H9 (cell line): ENCODE results near the gene CCSER1. TPM values are rescaled to one million over a fixed set of nuclear protein-coding genes. Genes with fewer than 3 reads are reported as not detected.

Source experiments
- DNase-seq: peaks from one replicate; pipeline ENCODE4 v3.0.0-alpha.2; 2017
- H2AFZ ChIP-seq: one replicate; pipeline ENCODE4 v1.6.1; 2013; ENCODE audit warnings: mild to moderate bottlenecking, low read length, control low read depth, moderate library complexity
- H2AK5ac ChIP-seq: 2 replicates; pipeline ENCODE4 v1.6.1; 2013; ENCODE audit warnings: low read length, control low read depth, mixed read lengths; ENCODE audit not compliant: insufficient read length
- H2BK120ac ChIP-seq: one replicate; pipeline ENCODE4 v1.6.1; 2013; ENCODE audit warnings: low read depth, mild to moderate bottlenecking, low read length, control low read depth, inconsistent platforms; ENCODE audit not compliant: poor library complexity, severe bottlenecking
- H2BK12ac ChIP-seq: 2 replicates; pipeline ENCODE4 v1.6.1; 2013; ENCODE audit warnings: low read length, control low read depth, mixed read lengths, low read depth; ENCODE audit not compliant: insufficient read length
- H2BK15ac ChIP-seq: 2 replicates; pipeline ENCODE4 v1.6.1; 2013; ENCODE audit warnings: low read depth, low read length, control low read depth
- H2BK20ac ChIP-seq: one replicate; pipeline ENCODE4 v1.6.1; 2013; ENCODE audit warnings: low read depth, mild to moderate bottlenecking, low read length, control low read depth, inconsistent platforms; ENCODE audit not compliant: poor library complexity, severe bottlenecking
- H2BK5ac ChIP-seq: 2 replicates; pipeline ENCODE4 v1.6.1; 2013; ENCODE audit warnings: low read length, control low read depth, mixed read lengths; ENCODE audit not compliant: insufficient read length
- H3K14ac ChIP-seq: 2 replicates; pipeline ENCODE4 v1.6.1; 2013; ENCODE audit warnings: low read length, control low read depth; ENCODE audit not compliant: insufficient read depth
- H3K18ac ChIP-seq: 2 replicates; pipeline ENCODE4 v1.6.1; 2013; ENCODE audit warnings: low read depth, mild to moderate bottlenecking, mixed read lengths, low read length, control low read depth; ENCODE audit not compliant: insufficient read length
- H3K23ac ChIP-seq: 2 replicates; pipeline ENCODE4 v1.6.1; 2013; ENCODE audit warnings: low read length, control low read depth, mixed read lengths, low read depth; ENCODE audit not compliant: insufficient read length
- H3K23me2 ChIP-seq: 2 replicates; pipeline ENCODE4 v1.6.1; 2013; ENCODE audit warnings: low read depth, mild to moderate bottlenecking, mixed read lengths, low read length, control low read depth; ENCODE audit not compliant: insufficient read length, poor library complexity, severe bottlenecking
- H3K27ac ChIP-seq: 2 replicates; pipeline ENCODE4 v1.5.1; 2013; ENCODE audit warnings: low read length, control low read depth, mixed read lengths, low read depth; ENCODE audit not compliant: insufficient read length
- H3K27me3 ChIP-seq: 2 replicates; pipeline ENCODE4 v1.6.1; 2013; ENCODE audit warnings: low read length, control low read depth, inconsistent platforms; ENCODE audit not compliant: insufficient read depth
- H3K4ac ChIP-seq: 2 replicates; pipeline ENCODE4 v1.6.1; 2013; ENCODE audit warnings: low read depth, mild to moderate bottlenecking, control low read depth, inconsistent platforms, low read length, moderate library complexity
- H3K4me1 ChIP-seq: 2 replicates; pipeline ENCODE4 v1.6.1; 2013; ENCODE audit warnings: low read length, control low read depth, inconsistent platforms; ENCODE audit not compliant: insufficient read depth
- H3K4me2 ChIP-seq: 2 replicates; pipeline ENCODE4 v1.6.1; 2013; ENCODE audit warnings: low read length, control low read depth, mixed read lengths; ENCODE audit not compliant: insufficient read length, insufficient read depth
- H3K56ac ChIP-seq: 2 replicates; pipeline ENCODE4 v1.6.1; 2013; ENCODE audit warnings: low read depth, mild to moderate bottlenecking, mixed read lengths, low read length, control low read depth; ENCODE audit not compliant: insufficient read length
- H3K79me1 ChIP-seq: 2 replicates; pipeline ENCODE4 v1.6.1; 2013; ENCODE audit warnings: low read depth, mild to moderate bottlenecking, moderate library complexity, low read length, control low read depth, inconsistent platforms; ENCODE audit not compliant: insufficient read depth, poor library complexity, severe bottlenecking
- H3K79me2 ChIP-seq: 2 replicates; pipeline ENCODE4 v1.6.1; 2013; ENCODE audit warnings: low read length, control low read depth, inconsistent platforms; ENCODE audit not compliant: insufficient read depth
- H3K9ac ChIP-seq: 2 replicates; pipeline ENCODE4 v1.6.1; 2013; ENCODE audit warnings: low read length, control low read depth, mixed read lengths; ENCODE audit not compliant: insufficient read length; ENCODE audit errors: extremely low read depth
- H3K9me3 ChIP-seq: one replicate; pipeline ENCODE4 v1.6.1; 2013; ENCODE audit warnings: low read depth, low read length, inconsistent platforms; ENCODE audit not compliant: control insufficient read depth
- H3T11ph ChIP-seq: one replicate; pipeline ENCODE4 v1.6.1; 2013; ENCODE audit warnings: mild to moderate bottlenecking, low read length, control low read depth, inconsistent platforms
- H4K20me1 ChIP-seq: one replicate; pipeline ENCODE4 v1.6.1; 2013; ENCODE audit not compliant: control insufficient read depth, insufficient read length, insufficient read depth
- H4K5ac ChIP-seq: 2 replicates; pipeline ENCODE4 v1.6.1; 2013; ENCODE audit warnings: low read depth, mild to moderate bottlenecking, mixed read lengths, low read length, control low read depth; ENCODE audit not compliant: insufficient read length
- H4K8ac ChIP-seq: replicated peaks from 2 replicates; pipeline ENCODE4 v1.6.1; 2013; ENCODE audit warnings: low read length, control low read depth, mixed read lengths, low read depth; ENCODE audit not compliant: insufficient read length
- H4K91ac ChIP-seq: 2 replicates; pipeline ENCODE4 v1.6.1; 2013; ENCODE audit warnings: low read depth, mild to moderate bottlenecking, moderate library complexity, mixed read lengths, low read length, control low read depth; ENCODE audit not compliant: insufficient read length
- H3K27ac Mint-ChIP-seq, 3 experiments: 2 replicates in 2 of 3; 3 replicates in 1 of 3; pipeline ENCODE4 v1.8.0; 2020 to 2021; ENCODE audit warnings: mixed read lengths in 3 of 3, mild to moderate bottlenecking in 1 of 3, moderate library complexity in 1 of 3
- H3K27me3 Mint-ChIP-seq: 2 replicates; pipeline ENCODE4 v1.8.0; 2021; ENCODE audit warnings: low read depth, mild to moderate bottlenecking, moderate library complexity, mixed read lengths
- H3K36me3 Mint-ChIP-seq, 3 experiments: 2 replicates in 2 of 3; 3 replicates in 1 of 3; pipeline ENCODE4 v1.8.0; 2020 to 2021; ENCODE audit warnings: low read depth in 3 of 3, mixed read lengths in 3 of 3; ENCODE audit not compliant: insufficient read depth in 1 of 3
- H3K4me1 Mint-ChIP-seq, 2 experiments: 2 replicates each; pipeline ENCODE4 v1.8.0; 2020; ENCODE audit warnings: mixed read lengths in 2 of 2
- H3K4me3 Mint-ChIP-seq, 2 experiments: 2 replicates in 1 of 2; 3 replicates in 1 of 2; pipeline ENCODE4 v1.8.0; 2020 to 2021; ENCODE audit warnings: mild to moderate bottlenecking in 2 of 2, mixed read lengths in 2 of 2, moderate library complexity in 1 of 2
- H3K9me3 Mint-ChIP-seq, 2 experiments: 2 replicates in 1 of 2; 3 replicates in 1 of 2; pipeline ENCODE4 v1.8.0; 2020; ENCODE audit warnings: mild to moderate bottlenecking in 2 of 2, mixed read lengths in 2 of 2, moderate library complexity in 1 of 2
- WGBS: extraction: QIAGEN DNeasy Blood & Tissue Kit; methylation state at CpG from one replicate; pipeline ENCODE4 v1.1.7; 2013; ENCODE audit warnings: missing lambda C conversion rate, low lambda C conversion rate, mixed read lengths; ENCODE audit not compliant: insufficient read length; ENCODE audit errors: extremely low coverage; 5-methylcytosine and 5-hydroxymethylcytosine counted together
- total RNA-seq: library from RNA; stranded (reverse); gene quantifications from 2 replicates; pipeline ENCODE4 v1.2.1, GENCODE V29; 2021
- TF ChIP-seq, protein P1 (sequence below): fragments of 200-600 bp; sonication (generic); conservative IDR thresholded peaks from 3 replicates; pipeline ENCODE4 v1.8.0; 2021; ENCODE audit warnings: antibody characterized with exemption, mild to moderate bottlenecking

CCSER1 gene
- total RNA-seq, 1 experiment from 2014 or later, result 0.37 TPM

GRCh38 chr4:90184560-90184959 lies 57.4 kb downstream of the CCSER1 start:
- Histone ChIP-seq H3T11ph (no peak overlapping the region), H2BK20ac (no peak overlapping the region), H2BK15ac (no peak overlapping the region), H2BK12ac (no peak overlapping the region), H4K20me1 (no peaks in the 10 kb centered on the region), H3K27me3 (no peaks in the 10 kb centered on the region), H3K79me1 (no peaks in the 10 kb centered on the region), H3K18ac (no peak overlapping the region), H3K79me2 (no peaks in the 10 kb centered on the region), H3K9me3 (no peaks in the 10 kb centered on the region), H4K5ac (no peak overlapping the region), H3K4ac (no peak overlapping the region), H2AFZ (no peak overlapping the region), H3K23me2 (no peaks in the 10 kb centered on the region), H3K23ac (no peak overlapping the region), H3K56ac (no peak overlapping the region), H4K91ac (no peak overlapping the region), H3K9ac (no peak overlapping the region), H2BK120ac (no peak overlapping the region), H3K4me2 (no peak overlapping the region), H3K14ac (no peak overlapping the region), H2BK5ac (no peak overlapping the region), H3K27ac (no peak overlapping the region), H3K4me1 (peaks cover 2% of the 10 kb centered on the region; the same call in 1 of the 2 replicates), H2AK5ac (no peak overlapping the region), H4K8ac (no peak overlapping the region)
- no peak for DNase-seq
- H3K9me3 Mint-ChIP-seq, result no peaks in the 10 kb centered on the region
- H3K27ac Mint-ChIP-seq, result no peak overlapping the region
- no peaks in the 10 kb centered on the region for H3K27me3 Mint-ChIP-seq
- WGBS, result no CpG with 5 or more reads among the region's 1 CpG
- no peaks in the 10 kb centered on the region for H3K36me3 Mint-ChIP-seq
- TF ChIP-seq, protein P1, sequence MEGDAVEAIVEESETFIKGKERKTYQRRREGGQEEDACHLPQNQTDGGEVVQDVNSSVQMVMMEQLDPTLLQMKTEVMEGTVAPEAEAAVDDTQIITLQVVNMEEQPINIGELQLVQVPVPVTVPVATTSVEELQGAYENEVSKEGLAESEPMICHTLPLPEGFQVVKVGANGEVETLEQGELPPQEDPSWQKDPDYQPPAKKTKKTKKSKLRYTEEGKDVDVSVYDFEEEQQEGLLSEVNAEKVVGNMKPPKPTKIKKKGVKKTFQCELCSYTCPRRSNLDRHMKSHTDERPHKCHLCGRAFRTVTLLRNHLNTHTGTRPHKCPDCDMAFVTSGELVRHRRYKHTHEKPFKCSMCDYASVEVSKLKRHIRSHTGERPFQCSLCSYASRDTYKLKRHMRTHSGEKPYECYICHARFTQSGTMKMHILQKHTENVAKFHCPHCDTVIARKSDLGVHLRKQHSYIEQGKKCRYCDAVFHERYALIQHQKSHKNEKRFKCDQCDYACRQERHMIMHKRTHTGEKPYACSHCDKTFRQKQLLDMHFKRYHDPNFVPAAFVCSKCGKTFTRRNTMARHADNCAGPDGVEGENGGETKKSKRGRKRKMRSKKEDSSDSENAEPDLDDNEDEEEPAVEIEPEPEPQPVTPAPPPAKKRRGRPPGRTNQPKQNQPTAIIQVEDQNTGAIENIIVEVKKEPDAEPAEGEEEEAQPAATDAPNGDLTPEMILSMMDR, result no peak
- no peak overlapping the region for H3K4me3 Mint-ChIP-seq
- peaks cover 19 to 24% of the 10 kb centered on the region in 2 experiments for H3K4me1 Mint-ChIP-seq
